CD14-positive monocyte (primary cell): ENCODE results near the gene L3MBTL4. TPM values are rescaled to one million over a fixed set of nuclear protein-coding genes. Genes with fewer than 3 reads are reported as not detected.

ENCODE experiments used
- DNase-seq, 3 donors: peaks; one replicate each; pipeline ENCODE4 v3.0.0-alpha.2; 2011 to 2022
- H2AFZ ChIP-seq: 2 replicates; pipeline ENCODE4 v1.6.0; 2012; ENCODE audit warnings: mild to moderate bottlenecking, low read depth, low read length, inconsistent platforms; ENCODE audit not compliant: insufficient read depth, poor library complexity, severe bottlenecking
- H3K27ac ChIP-seq, 2 donors: 1 replicate in 1 of 2; 2 replicates in 1 of 2; pipeline ENCODE4 v1.5.1; 2012 to 2013; ENCODE audit warnings: low read length in 2 of 2, control low read depth in 1 of 2, inconsistent platforms in 1 of 2, low read depth in 1 of 2, mild to moderate bottlenecking in 1 of 2
- H3K27me3 ChIP-seq, 2 donors: one replicate each; pipeline versions ENCODE4 v1.6.0 to v1.6.1; 2011 to 2013; ENCODE audit warnings: low read length in 2 of 2; ENCODE audit not compliant: control insufficient read depth in 2 of 2, insufficient read depth in 2 of 2
- H3K36me3 ChIP-seq, 2 donors: replicated peaks in 1 of 2; 1 replicate in 1 of 2; 2 replicates in 1 of 2; pipeline versions ENCODE4 v1.5.1 to v1.6.1; 2012 to 2013; ENCODE audit warnings: low read length in 2 of 2, control low read depth in 1 of 2, inconsistent platforms in 1 of 2, mild to moderate bottlenecking in 1 of 2; ENCODE audit not compliant: insufficient read depth in 2 of 2, control insufficient read depth in 1 of 2
- H3K4me1 ChIP-seq, 2 donors: 1 replicate in 1 of 2; 2 replicates in 1 of 2; pipeline versions ENCODE4 v1.5.1 to v1.6.1; 2012 to 2013; ENCODE audit warnings: low read length in 2 of 2, control low read depth in 1 of 2, inconsistent platforms in 1 of 2, mild to moderate bottlenecking in 1 of 2, moderate library complexity in 1 of 2; ENCODE audit not compliant: insufficient read depth in 2 of 2, control insufficient read depth in 1 of 2
- H3K4me2 ChIP-seq: replicated peaks from 2 replicates; pipeline ENCODE3; 2012; ENCODE audit warnings: low read length, moderate library complexity, mild to moderate bottlenecking; ENCODE audit not compliant: poor library complexity, severe bottlenecking; ENCODE audit errors: extremely low read depth
- H3K4me3 ChIP-seq, 3 experiments: fragments of 200-600 bp in 1 of 3; sonication (generic) in 1 of 3; replicated peaks in 1 of 3; 1 replicate in 2 of 3; 2 replicates in 1 of 3; pipeline ENCODE4 v1.5.1; 2011 to 2013; ENCODE audit warnings: low read length in 3 of 3, mild to moderate bottlenecking in 3 of 3, control low read depth in 2 of 3, low read depth in 2 of 3, inconsistent platforms in 1 of 3, moderate library complexity in 1 of 3
- H3K79me2 ChIP-seq: 2 replicates; pipeline ENCODE4 v1.6.0; 2012; ENCODE audit warnings: mild to moderate bottlenecking, control low read depth, inconsistent platforms, low read length, moderate library complexity; ENCODE audit not compliant: insufficient read depth
- H3K9ac ChIP-seq: 2 replicates; pipeline ENCODE4 v1.6.0; 2017; ENCODE audit warnings: low read length, mild to moderate bottlenecking; ENCODE audit not compliant: insufficient read depth, poor library complexity, severe bottlenecking
- H3K9me3 ChIP-seq, 2 donors: replicated peaks in 1 of 2; 1 replicate in 1 of 2; 2 replicates in 1 of 2; pipeline versions ENCODE4 v1.5.1 to v1.6.1; 2012 to 2013; ENCODE audit warnings: low read length in 2 of 2, control low read depth in 1 of 2; ENCODE audit not compliant: control insufficient read depth in 1 of 2, insufficient read depth in 1 of 2
- H4K20me1 ChIP-seq: 2 replicates; pipeline ENCODE4 v1.6.0; 2012; ENCODE audit warnings: mild to moderate bottlenecking, low read length, control low read depth, moderate library complexity; ENCODE audit not compliant: insufficient read depth
- H3K27ac Mint-ChIP-seq, 7 donors: one replicate each; pipeline ENCODE4 v1.8.0; 2020; ENCODE audit warnings: mild to moderate bottlenecking in 7 of 7, mixed read lengths in 7 of 7, moderate library complexity in 6 of 7, inconsistent platforms in 2 of 7
- H3K27me3 Mint-ChIP-seq, 3 donors: one replicate each; pipeline ENCODE4 v1.8.0; 2021 to 2022; ENCODE audit warnings: low read depth in 3 of 3, mild to moderate bottlenecking in 3 of 3, mixed read lengths in 3 of 3, moderate library complexity in 3 of 3, inconsistent platforms in 1 of 3
- H3K36me3 Mint-ChIP-seq, 2 donors: one replicate each; pipeline ENCODE4 v1.8.0; 2020; ENCODE audit warnings: mixed read lengths in 2 of 2, inconsistent platforms in 1 of 2, mild to moderate bottlenecking in 1 of 2
- H3K4me1 Mint-ChIP-seq: one replicate; pipeline ENCODE4 v1.8.0; 2020; ENCODE audit warnings: mild to moderate bottlenecking, mixed read lengths
- H3K4me3 Mint-ChIP-seq, 2 donors: one replicate each; pipeline ENCODE4 v1.8.0; 2020; ENCODE audit warnings: mild to moderate bottlenecking in 2 of 2, mixed read lengths in 2 of 2, moderate library complexity in 1 of 2
- H3K9me3 Mint-ChIP-seq, 7 donors: one replicate each; pipeline ENCODE4 v1.8.0; 2020 to 2022; ENCODE audit warnings: mixed read lengths in 7 of 7, mild to moderate bottlenecking in 6 of 7, moderate library complexity in 6 of 7, inconsistent platforms in 2 of 7
- WGBS: methylation state at CpG from one replicate; pipeline ENCODE4 v1.1.5; 2013; ENCODE audit warnings: missing lambda C conversion rate; ENCODE audit not compliant: insufficient coverage; 5-methylcytosine and 5-hydroxymethylcytosine counted together
- intact Hi-C, 2 donors: fragments of 100-400 bp; cut with micrococcal nuclease; formaldehyde crosslinking; loops; one replicate each; pipeline versions ENCODE4 v1.15.0 to v1.15.1; 2023
- polyA plus RNA-seq, 3 donors: library from polyadenylated mRNA; depleted of rRNA in 1 of 3; unstranded in 2 of 3; stranded (reverse) in 1 of 3; fragments of 300-500 nt in 2 of 3; fragments of >200 nt in 1 of 3; fragmentation: Illumina TruSeq in 2 of 3; gene quantifications; 1 replicate in 2 of 3; 2 replicates in 1 of 3; pipeline ENCODE4 v1.2.3, GENCODE V29; 2012 to 2021
- TF ChIP-seq, protein P1 (sequence below): fragments of 200-600 bp; IDR thresholded peaks from one replicate; pipeline ENCODE4 v1.8.0; 2022; ENCODE audit warnings: antibody characterized with exemption, mild to moderate bottlenecking

Gene L3MBTL4
- polyA plus RNA-seq, 3 donors = 0.55 to 1.2 (median 0.72) TPM

DNA sequence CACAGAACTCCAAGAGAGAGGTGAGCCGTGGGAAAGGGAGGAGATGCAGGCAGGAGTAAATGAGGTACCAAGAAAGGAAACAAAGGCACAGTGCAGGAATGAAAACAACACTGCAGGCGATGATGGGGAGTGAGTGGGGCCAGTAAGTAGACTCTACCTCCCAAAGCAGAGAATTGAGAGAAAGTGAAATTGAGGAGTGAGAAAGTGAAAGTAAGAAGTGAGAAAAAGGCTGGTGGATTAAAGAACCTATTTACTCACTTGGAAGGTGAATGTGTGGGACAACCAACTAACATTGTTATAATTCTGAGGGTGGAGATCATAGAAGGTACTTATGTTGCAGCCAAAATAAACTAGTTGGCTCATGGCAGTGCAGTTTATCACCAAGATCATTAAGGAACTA lies 326.3 kb downstream of the L3MBTL4 start:
- Histone ChIP-seq H3K27ac (no peak overlapping the region), H2AFZ (no peak overlapping the region), H3K9ac (no peak overlapping the region), H3K9me3 (no peaks in the 10 kb centered on the region), H3K4me1 (no peaks in the 10 kb centered on the region), H3K4me3 (no peak overlapping the region), H3K4me2 (no peak overlapping the region), H3K27me3 (no peaks in the 10 kb centered on the region), H3K79me2 (no peaks in the 10 kb centered on the region), H3K36me3 (no peaks in the 10 kb centered on the region), H4K20me1 (no peaks in the 10 kb centered on the region)
- Mint-ChIP-seq H3K36me3 (no peaks in the 10 kb centered on the region), H3K4me1 (peaks cover 5% of the 10 kb centered on the region), H3K27ac (no peak overlapping the region), H3K27me3 (no peaks in the 10 kb centered on the region), H3K9me3 (peaks cover 0 to 8% (median 1%) of the 10 kb centered on the region in 7 donors), H3K4me3 (no peak overlapping the region)
- TF ChIP-seq, protein P1, sequence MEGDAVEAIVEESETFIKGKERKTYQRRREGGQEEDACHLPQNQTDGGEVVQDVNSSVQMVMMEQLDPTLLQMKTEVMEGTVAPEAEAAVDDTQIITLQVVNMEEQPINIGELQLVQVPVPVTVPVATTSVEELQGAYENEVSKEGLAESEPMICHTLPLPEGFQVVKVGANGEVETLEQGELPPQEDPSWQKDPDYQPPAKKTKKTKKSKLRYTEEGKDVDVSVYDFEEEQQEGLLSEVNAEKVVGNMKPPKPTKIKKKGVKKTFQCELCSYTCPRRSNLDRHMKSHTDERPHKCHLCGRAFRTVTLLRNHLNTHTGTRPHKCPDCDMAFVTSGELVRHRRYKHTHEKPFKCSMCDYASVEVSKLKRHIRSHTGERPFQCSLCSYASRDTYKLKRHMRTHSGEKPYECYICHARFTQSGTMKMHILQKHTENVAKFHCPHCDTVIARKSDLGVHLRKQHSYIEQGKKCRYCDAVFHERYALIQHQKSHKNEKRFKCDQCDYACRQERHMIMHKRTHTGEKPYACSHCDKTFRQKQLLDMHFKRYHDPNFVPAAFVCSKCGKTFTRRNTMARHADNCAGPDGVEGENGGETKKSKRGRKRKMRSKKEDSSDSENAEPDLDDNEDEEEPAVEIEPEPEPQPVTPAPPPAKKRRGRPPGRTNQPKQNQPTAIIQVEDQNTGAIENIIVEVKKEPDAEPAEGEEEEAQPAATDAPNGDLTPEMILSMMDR = no peak
- intact Hi-C loops = no loop called here
- WGBS = 100% methylated on average over 1 of the region's 2 CpGs
- DNase-seq = no peak

DNA sequence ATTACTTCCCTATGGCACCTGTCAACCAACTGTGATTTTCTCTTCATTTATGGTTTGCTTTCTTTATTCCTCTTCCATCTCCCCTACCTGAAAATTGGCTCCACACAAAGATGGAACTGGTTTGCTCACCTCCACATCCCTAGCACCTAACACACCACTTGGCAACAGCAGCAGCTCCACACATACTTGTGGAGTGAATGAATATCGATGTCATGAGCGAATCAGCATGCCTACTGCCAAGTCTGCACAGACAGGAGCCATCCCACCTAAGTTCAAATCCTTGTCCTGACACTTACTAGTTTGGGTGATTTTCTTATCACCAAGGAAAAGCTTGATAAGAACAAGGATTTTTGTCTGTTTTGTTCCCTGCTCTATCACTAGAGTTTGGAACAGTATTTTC lies 328.0 kb downstream of the L3MBTL4 start:
- Mint-ChIP-seq H3K36me3 (no peaks in the 10 kb centered on the region), H3K4me3 (no peak overlapping the region), H3K27ac (no peak overlapping the region), H3K9me3 (peaks cover 0 to 7% (median 1%) of the 10 kb centered on the region in 7 donors), H3K27me3 (peaks cover 0 to 2% (median 0%) of the 10 kb centered on the region in 3 donors), H3K4me1 (peaks cover 5% of the 10 kb centered on the region)
- no peak for DNase-seq
- Histone ChIP-seq H3K4me2 (no peak overlapping the region), H3K9ac (no peak overlapping the region), H4K20me1 (no peaks in the 10 kb centered on the region), H3K9me3 (no peaks in the 10 kb centered on the region), H2AFZ (no peak overlapping the region), H3K79me2 (no peaks in the 10 kb centered on the region), H3K36me3 (no peaks in the 10 kb centered on the region), H3K4me1 (no peaks in the 10 kb centered on the region), H3K27me3 (no peaks in the 10 kb centered on the region), H3K27ac (no peak overlapping the region), H3K4me3 (no peak overlapping the region)
- TF ChIP-seq, protein P1 = no peak
- intact Hi-C loops = no loop called here
- no CpG with 5 or more reads among the region's 2 CpGs for WGBS
